GM18511 (cell line): ENCODE measurements around the gene CRTAC1.

Experiments used
- ATAC-seq: cut with Tn5 transposase; IDR thresholded peaks from one replicate; pipeline ENCODE4 v1.9.1; 2021; ENCODE audit warnings: mild to moderate bottlenecking, moderate library complexity; ENCODE audit not compliant: unreplicated experiment

The CRTAC1 gene

DNA sequence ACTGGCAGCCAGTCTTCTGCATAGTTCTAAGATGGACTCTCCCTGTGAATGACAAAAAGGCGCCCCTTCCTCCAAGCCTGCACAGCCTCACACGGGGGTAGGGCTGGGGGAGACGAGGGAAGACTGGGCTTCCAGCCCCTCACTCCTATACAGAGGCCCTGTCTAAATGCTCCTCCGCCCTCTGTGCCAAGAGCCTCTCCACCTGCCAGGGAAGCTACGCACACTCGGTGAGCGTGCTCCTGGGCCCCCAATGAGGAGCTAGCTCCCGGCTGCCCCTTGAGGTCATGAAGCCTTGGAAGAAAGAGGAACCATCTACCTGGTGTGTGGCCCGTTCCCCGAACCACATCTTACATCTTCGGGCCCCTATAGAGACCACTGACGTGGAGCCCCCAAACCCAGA, 54.8 kb downstream of the CRTAC1 start:
- ATAC-seq, result no peak

DNA sequence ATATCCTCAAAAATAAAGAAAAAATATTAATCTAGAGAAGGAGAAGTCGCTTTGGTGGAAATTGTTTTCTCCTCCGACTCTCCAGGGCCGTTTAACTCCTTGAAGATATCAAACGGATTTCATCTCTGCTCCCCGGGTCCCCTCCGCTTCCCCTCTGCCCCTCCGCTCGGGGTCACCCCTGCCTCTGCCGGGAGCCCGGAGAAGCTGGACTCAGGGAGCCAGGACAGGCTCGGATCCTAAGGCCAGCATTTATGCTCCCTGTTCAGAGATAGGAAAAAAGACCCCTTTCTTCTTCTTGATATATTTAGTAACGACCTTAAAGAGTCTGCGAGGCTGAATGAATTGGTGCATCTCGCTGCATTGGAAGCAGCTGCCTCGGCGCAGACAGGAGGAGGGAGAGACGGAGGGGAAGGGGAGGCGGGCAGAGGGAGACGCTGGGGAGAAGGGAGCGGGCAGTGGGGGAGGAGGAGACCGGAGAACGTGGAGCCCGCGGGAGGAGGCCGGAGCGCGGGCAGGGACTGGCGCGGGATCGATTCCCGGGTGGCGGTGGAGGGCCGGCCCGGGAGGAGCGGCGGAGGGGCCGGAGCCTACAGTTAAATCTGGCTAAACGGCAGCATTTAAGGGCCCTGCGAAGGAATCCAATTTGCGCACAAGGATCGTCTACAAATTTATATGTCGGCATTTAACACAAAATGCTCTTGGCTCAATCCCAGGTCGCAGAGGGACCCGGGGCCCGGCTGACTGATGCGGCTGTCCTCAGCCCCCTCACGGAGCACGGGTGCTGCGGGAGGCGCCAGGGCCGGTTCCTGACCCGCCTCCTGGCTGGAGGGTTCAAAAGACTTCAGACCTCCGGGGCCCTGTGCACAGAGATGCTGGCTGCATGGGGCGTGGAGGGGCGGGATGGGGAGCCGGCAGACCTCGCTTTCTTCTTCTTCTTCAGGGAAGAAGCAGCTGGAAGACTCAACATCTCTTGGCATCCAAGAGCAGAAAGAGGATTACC, 55.6 kb downstream of the CRTAC1 start:
- no peak for ATAC-seq

DNA sequence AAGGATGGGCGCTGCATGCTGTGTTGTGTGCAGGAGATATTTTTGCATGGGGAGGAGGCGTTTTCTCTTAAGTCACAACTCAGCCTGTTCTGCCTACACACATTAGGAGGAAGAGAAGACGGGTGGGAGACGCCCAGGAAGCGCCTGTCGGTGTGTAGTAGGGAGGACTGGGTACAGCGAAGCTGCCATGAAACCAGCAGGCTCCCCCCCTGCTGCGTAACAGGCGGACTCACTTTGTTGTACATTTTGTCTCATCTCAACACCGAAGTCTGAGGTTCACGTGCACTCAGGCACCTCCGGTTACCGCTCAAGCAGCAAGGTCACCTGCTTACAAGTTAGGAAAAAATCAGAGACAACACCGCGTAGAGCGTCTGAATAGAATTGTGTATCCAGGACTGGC, 56.3 kb downstream of the CRTAC1 start:
- no peak for ATAC-seq

DNA sequence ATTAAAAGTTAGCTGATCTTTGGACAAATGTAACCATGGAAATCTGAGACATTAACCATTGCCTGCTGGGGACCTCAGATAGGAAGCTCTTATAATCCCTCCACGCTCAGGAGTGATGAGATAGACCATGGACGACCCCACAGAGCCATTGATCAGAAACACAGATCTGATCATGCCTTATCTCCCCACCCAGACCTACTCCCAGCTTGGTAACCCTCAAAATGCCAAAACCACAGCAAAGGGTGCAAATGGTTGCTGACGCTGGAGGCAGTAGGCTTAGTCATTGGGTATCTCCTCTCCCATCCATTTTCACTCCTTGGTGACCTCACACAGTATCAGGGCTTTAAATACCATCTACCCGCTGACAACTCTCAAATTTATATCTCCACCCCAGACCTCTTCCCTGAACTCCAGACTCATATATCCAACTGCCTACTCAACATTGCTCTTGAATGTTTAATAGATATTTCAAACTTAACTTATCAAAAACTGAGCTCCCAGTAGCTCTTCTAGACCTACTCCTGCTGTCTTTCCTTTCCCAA, 60.8 kb downstream of the CRTAC1 start:
- no peak for ATAC-seq

GRCh38 chr10:97964748-97965147, 65.7 kb downstream of the CRTAC1 start:
- no peak for ATAC-seq

DNA sequence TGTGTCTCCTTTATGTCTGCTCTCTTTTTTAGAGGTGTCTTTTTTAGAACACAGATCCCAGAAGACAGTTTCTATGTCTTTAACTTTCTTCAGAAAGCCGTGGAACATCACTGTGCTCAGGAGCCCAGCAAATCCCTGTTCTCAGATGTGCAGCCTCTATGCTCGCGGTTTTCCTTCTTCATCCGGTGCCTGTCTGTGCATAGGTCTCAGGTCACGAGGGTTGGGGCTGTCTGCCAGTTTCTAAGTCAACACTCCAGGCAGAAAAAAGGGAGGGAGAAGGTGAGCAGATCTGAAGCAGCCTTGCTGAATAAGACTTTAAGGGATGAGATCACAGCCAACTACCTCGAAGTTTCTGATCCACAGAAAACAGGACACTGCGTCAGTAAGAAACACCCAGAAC, 68.5 kb downstream of the CRTAC1 start:
- no peak for ATAC-seq

- ATAC-seq, result no peak
These were observed 70.0 kb downstream of the CRTAC1 start for GRCh38 chr10:97960269-97961056.

GRCh38 chr10:97949462-97949861, 81.0 kb downstream of the CRTAC1 start:
- ATAC-seq, result no peak

GRCh38 chr10:97948822-97949221, 81.6 kb downstream of the CRTAC1 start:
- ATAC-seq, result no peak

DNA sequence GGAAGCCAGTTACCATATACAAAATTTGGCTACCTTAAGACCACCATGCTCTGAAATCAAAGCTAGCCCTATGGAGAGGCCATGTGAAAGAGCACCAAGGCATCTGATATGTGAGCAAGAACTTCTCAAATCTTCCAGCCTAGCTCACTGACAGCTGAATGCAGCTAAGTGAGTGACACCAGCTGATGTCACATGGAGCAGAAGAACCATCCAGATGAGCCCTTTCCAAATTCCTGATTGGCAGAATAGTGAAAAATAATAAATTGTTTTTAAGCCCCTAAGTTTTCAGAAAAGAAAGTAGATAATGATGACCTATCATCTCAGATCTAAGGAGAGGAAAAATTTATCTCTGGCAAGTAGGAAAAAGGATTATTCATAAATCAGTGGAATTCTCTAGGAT, 85.6 kb downstream of the CRTAC1 start:
- ATAC-seq, result no peak

DNA sequence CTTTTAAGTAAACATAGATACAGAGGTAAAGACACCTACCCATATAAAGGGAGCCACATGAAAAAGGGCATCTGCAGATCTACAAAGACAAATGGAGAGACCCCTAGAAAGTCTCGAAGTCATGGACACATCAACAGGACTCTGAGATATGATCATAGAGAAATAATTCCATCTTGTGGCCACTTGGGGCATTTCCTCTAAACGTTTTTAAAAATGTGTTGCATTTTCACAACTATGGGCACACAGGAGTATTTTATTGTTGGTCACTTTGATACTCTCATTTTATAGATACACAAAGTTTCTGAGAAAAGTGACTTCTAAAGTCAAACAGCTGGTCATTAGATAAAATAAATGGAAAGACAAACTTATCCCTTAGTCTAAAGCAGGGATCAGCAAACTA, 87.1 kb downstream of the CRTAC1 start:
- ATAC-seq, result no peak

- ATAC-seq, result no peak
These were observed 89.9 kb downstream of the CRTAC1 start for GRCh38 chr10:97940534-97940933.

DNA sequence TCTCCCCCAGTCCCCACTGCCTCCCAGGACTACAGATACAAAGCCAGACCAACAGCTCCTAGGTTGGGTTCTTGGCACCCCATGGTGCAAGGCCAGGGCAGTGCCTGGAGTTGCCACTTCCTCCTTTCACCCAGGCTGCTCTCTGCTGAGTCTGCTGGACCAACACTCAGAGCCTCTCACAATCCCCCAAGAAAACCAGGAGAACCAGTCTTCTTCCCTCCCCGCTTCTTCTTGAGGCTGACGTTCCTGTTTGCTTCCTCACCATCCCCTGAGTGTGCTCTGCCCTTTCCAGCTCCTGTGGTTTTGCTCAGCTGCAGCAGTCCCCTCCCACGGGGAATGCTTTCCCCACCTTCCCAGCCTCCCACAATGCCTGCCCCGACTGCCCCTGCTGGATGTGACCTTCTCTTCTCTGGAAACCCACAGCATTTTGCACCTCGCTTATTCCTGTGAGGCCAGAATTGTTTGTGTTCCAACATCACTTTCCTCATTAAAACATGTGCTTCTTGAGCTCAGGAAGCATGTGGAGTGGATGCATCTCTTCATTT, 90.9 kb downstream of the CRTAC1 start:
- ATAC-seq, result no peak

GRCh38 chr10:97937928-97938327, 92.5 kb downstream of the CRTAC1 start:
- ATAC-seq, result no peak

DNA sequence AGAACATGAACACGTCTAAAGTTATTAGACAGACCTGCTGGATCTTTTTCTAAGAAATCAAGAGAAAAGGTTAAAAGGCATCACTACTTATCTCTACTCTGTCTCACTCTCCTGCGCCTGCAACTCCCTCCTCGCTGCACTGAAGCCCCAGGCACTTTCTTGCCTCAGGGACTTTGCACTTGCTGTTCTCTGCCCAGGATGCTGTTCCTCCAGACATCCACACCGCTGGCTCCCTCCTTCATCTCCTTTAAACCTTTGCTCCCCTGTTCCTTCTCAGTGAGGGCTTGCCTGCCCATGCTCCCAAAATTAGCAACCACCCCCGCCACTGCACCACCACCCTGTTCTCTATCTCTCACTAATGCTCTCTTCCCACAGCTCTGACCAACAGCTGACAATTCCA, 93.4 kb downstream of the CRTAC1 start:
- no peak for ATAC-seq

DNA sequence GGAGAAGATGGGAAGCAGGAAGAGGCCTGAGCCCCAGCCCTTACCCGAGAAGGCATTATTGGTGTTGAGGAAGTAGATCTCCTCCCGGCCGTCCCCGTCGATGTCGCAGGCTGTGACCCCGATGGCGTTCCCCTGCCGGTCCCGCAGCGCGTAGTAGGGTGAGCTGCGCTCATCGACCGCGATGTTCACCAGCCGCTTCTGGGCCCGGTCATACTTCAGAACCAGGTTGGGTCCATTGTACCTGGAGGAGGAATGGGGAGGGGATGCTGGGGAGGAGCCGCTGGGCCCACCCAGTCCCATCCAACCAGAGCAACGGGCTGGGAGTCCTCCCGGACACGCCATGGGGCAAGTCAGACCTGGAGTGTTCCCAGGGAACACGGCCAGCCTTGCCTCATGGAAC, 94.3 kb downstream of the CRTAC1 start:
- ATAC-seq, result no peak

DNA sequence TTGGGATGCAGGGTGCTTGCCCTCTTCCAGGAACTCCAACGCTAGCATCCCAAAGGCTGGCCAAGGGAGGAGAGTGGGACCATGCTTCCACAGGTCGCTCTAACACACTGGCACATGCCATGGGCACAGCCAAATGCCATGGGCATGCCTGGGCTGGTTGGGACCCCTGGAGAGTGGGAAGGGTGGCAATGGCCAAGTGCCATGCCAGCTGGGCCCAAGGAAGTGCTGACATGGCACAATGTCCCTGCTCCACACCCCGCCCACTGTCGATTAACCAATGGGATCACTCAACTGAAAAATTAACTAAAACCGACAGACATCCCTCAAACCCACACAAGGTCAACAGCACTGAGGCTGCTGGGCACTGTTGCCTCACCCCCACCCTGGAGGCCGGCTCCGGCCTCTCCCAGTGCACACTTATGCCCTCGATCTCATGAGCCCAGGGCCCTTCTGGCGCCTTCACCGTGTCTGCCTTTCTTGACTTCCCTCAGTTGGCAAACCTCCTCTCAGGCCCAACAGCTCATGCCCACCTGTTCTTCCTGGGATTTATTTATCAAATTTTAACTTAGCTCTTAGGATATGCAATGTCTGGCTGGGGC, 97.4 kb downstream of the CRTAC1 start:
- no peak for ATAC-seq

DNA sequence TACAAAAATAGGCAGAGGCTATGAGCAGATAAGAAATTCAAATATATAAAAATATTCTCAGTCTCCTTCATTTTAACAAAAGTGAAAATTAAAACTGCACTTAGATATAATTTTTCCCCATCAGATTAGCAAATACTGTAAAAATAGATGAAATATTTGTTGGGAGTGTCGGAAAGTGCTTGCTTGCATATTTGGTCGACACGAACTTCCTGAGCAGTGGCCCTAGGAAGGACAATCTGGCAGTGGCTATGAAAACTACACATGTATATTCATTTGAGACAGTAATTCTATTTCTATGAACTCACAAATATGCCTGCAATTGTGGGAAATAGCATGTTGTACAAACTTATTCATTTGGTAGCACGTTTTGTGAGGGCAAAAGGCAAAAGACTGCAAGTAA, 99.4 kb downstream of the CRTAC1 start:
- ATAC-seq, result no peak

GRCh38 chr10:97928897-97929296, 101.5 kb downstream of the CRTAC1 start:
- no peak for ATAC-seq

DNA sequence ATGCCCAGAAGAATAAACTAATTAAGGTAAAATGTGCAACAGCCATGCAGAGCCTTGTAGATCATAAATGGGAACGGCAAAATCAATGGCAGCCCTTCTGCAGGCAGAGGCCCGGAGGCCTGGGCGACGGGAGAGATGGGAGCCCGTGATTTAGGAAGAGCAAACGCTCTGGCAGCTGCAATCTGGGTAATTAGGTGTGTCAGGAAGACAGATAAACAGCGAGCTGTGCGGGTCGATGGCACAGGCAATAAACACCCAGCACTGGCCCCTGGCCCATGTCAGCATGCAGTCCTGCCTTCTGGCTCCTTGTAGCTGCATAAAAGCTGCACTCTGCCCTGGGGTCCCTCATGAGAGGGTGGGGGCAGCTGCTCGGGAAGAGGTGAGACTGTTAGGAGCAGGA, 102.8 kb downstream of the CRTAC1 start:
- ATAC-seq, result no peak

DNA sequence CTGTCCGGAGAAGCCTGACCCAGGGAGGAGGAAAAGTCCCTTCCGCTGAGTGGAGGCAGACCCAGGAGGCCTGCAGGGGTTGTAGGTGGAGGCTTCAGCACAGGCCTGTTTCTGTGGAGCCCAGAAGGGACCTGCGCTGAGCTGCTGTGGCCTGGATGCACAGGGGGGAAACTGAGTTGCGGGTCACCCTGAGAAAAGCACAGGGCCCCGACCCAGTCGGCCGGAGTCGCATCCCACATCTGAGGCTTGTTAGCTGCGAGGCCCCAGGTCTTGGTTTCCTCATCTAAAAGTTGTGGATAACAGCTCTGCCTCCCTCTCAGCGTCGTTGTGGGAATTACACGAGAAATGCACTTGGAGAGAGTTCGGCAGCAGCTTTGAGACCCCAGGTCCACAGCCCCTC, 104.4 kb downstream of the CRTAC1 start:
- ATAC-seq, result no peak
